ENCODE results near the gene FMO2.

DNA sequence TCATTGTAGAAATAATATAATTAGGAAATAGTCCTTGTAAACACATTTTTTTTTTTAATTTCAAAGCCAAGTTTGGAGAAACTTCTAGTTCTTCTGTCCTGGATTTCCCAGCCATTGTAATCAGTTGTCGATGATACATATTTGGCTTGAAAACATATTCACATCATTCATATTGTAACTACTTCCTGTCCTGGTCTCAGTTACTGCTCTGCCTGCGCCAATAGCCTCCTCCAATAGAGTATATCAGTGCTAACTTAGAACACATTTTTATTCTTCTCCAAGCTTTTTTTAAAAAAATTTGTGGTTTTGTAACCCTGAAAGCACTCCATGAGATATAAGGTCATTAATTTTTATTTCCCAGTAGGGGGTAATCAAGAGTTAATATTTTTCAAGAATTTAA is 46.1 kb upstream of the FMO2 start:
- TF ChIP-seq POLR2AphosphoS5 (IDR thresholded peaks at IDR 0.05; ENCODE audit: low read depth, low read length) (no peak), SP1 (IDR thresholded peaks at IDR 0.05; ENCODE audit: low read depth, low read length) (no peak)
- TF ChIP-seq, protein P1, sequence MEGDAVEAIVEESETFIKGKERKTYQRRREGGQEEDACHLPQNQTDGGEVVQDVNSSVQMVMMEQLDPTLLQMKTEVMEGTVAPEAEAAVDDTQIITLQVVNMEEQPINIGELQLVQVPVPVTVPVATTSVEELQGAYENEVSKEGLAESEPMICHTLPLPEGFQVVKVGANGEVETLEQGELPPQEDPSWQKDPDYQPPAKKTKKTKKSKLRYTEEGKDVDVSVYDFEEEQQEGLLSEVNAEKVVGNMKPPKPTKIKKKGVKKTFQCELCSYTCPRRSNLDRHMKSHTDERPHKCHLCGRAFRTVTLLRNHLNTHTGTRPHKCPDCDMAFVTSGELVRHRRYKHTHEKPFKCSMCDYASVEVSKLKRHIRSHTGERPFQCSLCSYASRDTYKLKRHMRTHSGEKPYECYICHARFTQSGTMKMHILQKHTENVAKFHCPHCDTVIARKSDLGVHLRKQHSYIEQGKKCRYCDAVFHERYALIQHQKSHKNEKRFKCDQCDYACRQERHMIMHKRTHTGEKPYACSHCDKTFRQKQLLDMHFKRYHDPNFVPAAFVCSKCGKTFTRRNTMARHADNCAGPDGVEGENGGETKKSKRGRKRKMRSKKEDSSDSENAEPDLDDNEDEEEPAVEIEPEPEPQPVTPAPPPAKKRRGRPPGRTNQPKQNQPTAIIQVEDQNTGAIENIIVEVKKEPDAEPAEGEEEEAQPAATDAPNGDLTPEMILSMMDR (IDR thresholded peaks at IDR 0.05; ENCODE audit: control extremely low read depth in 1 of 3, insufficient read depth in 1 of 3, low read depth in 1 of 3, low read length in 3 of 3): no peak

All from H1 (cell line).